Osteoblast (primary cell): ENCODE data around the gene MYO3B. TPM values are rescaled to one million over a fixed set of nuclear protein-coding genes. Genes with fewer than 3 reads are reported as not detected.

Experiments
- DNase-seq: peaks from one replicate; pipeline ENCODE4 v3.0.0; 2011; ENCODE audit warnings: low spot score, mixed read lengths; ENCODE audit not compliant: insufficient read length; ENCODE audit errors: missing footprints
- H2AFZ ChIP-seq: 2 replicates; pipeline ENCODE4 v1.6.0; 2011; ENCODE audit warnings: mild to moderate bottlenecking, low read length
- H3K27ac ChIP-seq: 2 replicates; pipeline ENCODE4 v1.5.1; 2011; ENCODE audit warnings: mild to moderate bottlenecking, low read depth, low read length, moderate library complexity
- H3K27me3 ChIP-seq: 2 replicates; pipeline ENCODE4 v1.6.0; 2012; ENCODE audit warnings: mild to moderate bottlenecking, control low read depth, inconsistent platforms, low read length, moderate library complexity; ENCODE audit not compliant: insufficient read depth
- H3K36me3 ChIP-seq: 2 replicates; pipeline ENCODE4 v1.5.1; 2011; ENCODE audit warnings: mild to moderate bottlenecking, low read length, control low read depth, moderate library complexity; ENCODE audit not compliant: insufficient read depth
- H3K4me1 ChIP-seq: 2 replicates; pipeline ENCODE4 v1.5.1; 2011; ENCODE audit warnings: mild to moderate bottlenecking, low read length, control low read depth, moderate library complexity; ENCODE audit not compliant: insufficient read depth
- H3K4me2 ChIP-seq: 2 replicates; pipeline ENCODE4 v1.6.0; 2011; ENCODE audit warnings: mild to moderate bottlenecking, low read length; ENCODE audit not compliant: insufficient read depth
- H3K4me3 ChIP-seq: fragments of 200-600 bp; sonication (generic); 3 replicates; pipeline ENCODE4 v1.5.1; 2012; ENCODE audit warnings: mild to moderate bottlenecking, low read length, inconsistent platforms; ENCODE audit not compliant: insufficient read depth
- H3K79me2 ChIP-seq: 2 replicates; pipeline ENCODE4 v1.6.0; 2012; ENCODE audit warnings: mild to moderate bottlenecking, low read length, control low read depth, inconsistent platforms; ENCODE audit not compliant: insufficient read depth
- H3K9me3 ChIP-seq: 2 replicates; pipeline ENCODE4 v1.5.1; 2011; ENCODE audit warnings: low read depth, low read length, control low read depth
- H4K20me1 ChIP-seq: 2 replicates; pipeline ENCODE4 v1.6.0; 2012; ENCODE audit warnings: mild to moderate bottlenecking, low read length, control low read depth; ENCODE audit not compliant: insufficient read depth
- total RNA-seq: library from RNA; depleted of rRNA; stranded (reverse); fragments of >200 nt; gene quantifications from 2 replicates; pipeline ENCODE4 v1.2.3, GENCODE V29; 2012
- TF ChIP-seq, protein P1 (sequence below): IDR thresholded peaks from 2 replicates; pipeline ENCODE4 v1.5.1; 2011; ENCODE audit warnings: mild to moderate bottlenecking, low read depth, low read length, moderate library complexity; ENCODE audit errors: extremely low read depth

Gene MYO3B
- total RNA-seq, 1 donor: 0.36 TPM

DNA sequence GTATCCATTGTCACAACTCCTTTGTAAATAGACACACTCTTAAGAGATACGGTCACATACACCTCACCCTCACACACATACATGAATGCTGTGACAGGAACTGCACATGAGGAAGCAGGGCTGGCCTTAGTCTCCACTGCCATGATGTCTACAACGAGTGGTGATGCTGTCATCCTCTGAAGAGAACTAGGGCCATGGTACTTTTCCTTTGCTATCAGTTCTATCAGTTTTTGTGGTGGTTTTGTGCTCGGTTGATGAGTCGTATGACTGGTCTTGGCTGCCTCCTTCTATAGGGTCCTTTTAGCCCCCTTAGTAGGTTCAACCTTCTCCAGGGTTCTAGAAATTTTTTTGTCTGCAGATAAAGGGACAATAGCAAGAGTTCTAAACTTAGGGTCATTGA is 66.0 kb downstream of the MYO3B start:
- Histone ChIP-seq H3K9me3 (no peaks in the 10 kb centered on the region), H3K27me3 (peaks cover 19% of the 10 kb centered on the region), H4K20me1 (no peaks in the 10 kb centered on the region), H3K36me3 (no peaks in the 10 kb centered on the region), H3K4me1 (no peaks in the 10 kb centered on the region), H2AFZ (no peak overlapping the region), H3K4me3 (no peak overlapping the region), H3K79me2 (no peaks in the 10 kb centered on the region), H3K4me2 (no peak overlapping the region), H3K27ac (no peak overlapping the region)
- TF ChIP-seq, protein P1, sequence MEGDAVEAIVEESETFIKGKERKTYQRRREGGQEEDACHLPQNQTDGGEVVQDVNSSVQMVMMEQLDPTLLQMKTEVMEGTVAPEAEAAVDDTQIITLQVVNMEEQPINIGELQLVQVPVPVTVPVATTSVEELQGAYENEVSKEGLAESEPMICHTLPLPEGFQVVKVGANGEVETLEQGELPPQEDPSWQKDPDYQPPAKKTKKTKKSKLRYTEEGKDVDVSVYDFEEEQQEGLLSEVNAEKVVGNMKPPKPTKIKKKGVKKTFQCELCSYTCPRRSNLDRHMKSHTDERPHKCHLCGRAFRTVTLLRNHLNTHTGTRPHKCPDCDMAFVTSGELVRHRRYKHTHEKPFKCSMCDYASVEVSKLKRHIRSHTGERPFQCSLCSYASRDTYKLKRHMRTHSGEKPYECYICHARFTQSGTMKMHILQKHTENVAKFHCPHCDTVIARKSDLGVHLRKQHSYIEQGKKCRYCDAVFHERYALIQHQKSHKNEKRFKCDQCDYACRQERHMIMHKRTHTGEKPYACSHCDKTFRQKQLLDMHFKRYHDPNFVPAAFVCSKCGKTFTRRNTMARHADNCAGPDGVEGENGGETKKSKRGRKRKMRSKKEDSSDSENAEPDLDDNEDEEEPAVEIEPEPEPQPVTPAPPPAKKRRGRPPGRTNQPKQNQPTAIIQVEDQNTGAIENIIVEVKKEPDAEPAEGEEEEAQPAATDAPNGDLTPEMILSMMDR: no peak
- no peak for DNase-seq

DNA sequence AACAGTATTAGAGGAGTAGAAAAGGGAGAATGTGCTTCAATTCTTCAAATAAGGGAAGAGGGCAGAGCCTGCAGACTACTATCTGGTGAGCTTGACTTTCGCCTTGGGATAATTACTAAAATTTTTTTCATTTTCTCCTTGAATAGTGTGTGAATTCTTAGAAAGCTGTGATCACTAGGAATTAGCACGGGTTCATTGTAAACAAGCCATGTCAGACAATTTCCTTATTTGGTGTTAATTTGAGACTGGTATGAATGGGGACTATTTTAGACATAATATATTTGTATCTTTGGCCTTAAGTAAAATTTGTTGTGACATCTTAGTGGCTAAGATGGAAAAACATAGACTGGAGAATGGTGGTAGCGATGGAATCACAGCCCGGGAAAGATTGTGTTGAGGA is 66.6 kb downstream of the MYO3B start:
- TF ChIP-seq, protein P1: no peak
- H3K9me3 ChIP-seq: no peaks in the 10 kb centered on the region
- H2AFZ ChIP-seq: no peak overlapping the region
- H3K27me3 ChIP-seq: peaks cover 15% of the 10 kb centered on the region
- no peak overlapping the region for H3K4me3 ChIP-seq
- no peaks in the 10 kb centered on the region for H3K4me1 ChIP-seq
- H3K79me2 ChIP-seq: no peaks in the 10 kb centered on the region
- H3K36me3 ChIP-seq: no peaks in the 10 kb centered on the region
- no peak overlapping the region for H3K4me2 ChIP-seq
- no peaks in the 10 kb centered on the region for H4K20me1 ChIP-seq
- no peak overlapping the region for H3K27ac ChIP-seq
- no peak for DNase-seq

DNA sequence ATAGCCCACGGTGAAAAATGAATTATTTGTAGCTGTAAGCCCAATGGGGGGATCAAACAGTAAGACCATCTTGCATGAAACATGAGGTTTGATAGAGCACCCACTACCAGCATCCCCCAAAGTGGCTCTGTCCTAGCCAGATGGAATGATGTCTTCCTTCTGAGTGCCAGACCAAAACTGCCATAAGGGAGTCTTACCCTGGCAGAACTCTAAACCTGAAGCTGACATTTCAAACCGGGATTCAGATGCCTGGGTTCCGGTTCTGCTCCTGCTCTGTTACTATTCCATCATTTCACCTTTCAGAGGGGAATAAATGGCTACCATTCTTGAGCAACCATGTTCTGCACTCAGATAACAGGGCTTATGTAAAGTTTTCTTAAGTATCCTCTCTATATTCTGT is 67.4 kb downstream of the MYO3B start:
- Histone ChIP-seq H2AFZ (no peak overlapping the region), H3K27me3 (peaks cover 11% of the 10 kb centered on the region), H3K4me2 (no peak overlapping the region), H3K4me3 (no peak overlapping the region), H3K36me3 (no peaks in the 10 kb centered on the region), H3K4me1 (no peaks in the 10 kb centered on the region), H3K9me3 (no peaks in the 10 kb centered on the region), H3K79me2 (no peaks in the 10 kb centered on the region), H3K27ac (no peak overlapping the region), H4K20me1 (no peaks in the 10 kb centered on the region)
- TF ChIP-seq, protein P1: no peak
- DNase-seq: no peak

DNA sequence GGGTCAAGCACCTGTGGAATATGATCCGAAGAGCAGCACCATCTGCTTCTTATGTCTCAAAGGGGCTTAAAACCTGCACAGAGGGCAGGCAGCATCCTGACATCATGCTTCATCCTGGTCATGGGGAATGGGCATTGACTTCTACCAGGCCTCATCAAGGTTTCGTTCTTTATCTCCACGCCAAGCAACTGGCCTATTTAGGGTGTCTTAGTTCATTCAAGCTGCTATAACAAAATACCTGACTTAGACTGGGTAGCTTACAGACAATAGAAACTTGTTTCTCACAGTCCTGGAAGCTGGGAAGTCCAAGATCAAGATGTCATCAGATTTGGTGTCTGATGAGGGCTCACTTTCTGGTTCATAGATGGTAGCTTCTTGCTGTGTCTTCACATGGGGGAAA is 69.4 kb downstream of the MYO3B start:
- no peaks in the 10 kb centered on the region for H3K79me2 ChIP-seq
- no peaks in the 10 kb centered on the region for H3K36me3 ChIP-seq
- H3K4me2 ChIP-seq: no peak overlapping the region
- H3K27ac ChIP-seq: no peak overlapping the region
- H3K4me3 ChIP-seq: no peak overlapping the region
- no peaks in the 10 kb centered on the region for H3K9me3 ChIP-seq
- peaks cover 5% of the 10 kb centered on the region for H3K27me3 ChIP-seq
- DNase-seq: no peak
- no peaks in the 10 kb centered on the region for H4K20me1 ChIP-seq
- H2AFZ ChIP-seq: no peak overlapping the region
- TF ChIP-seq, protein P1: no peak
- no peaks in the 10 kb centered on the region for H3K4me1 ChIP-seq
